T-helper 1 cell treated with Interleukin-12 subunit alpha and Interleukin-12 subunit beta and Interleukin-4 antibody, amounts not matched to agents 30 μg/mL and 1 μg/mL, for 36 hours (primary cell): ENCODE data around the gene WFS1.

Source experiments
- H3K27ac Mint-ChIP-seq: one replicate; pipeline ENCODE4 v1.8.0; 2021; ENCODE audit warnings: mild to moderate bottlenecking, mixed read lengths
- H3K27me3 Mint-ChIP-seq: one replicate; pipeline ENCODE4 v1.8.0; 2021; ENCODE audit warnings: low read depth, mixed read lengths
- H3K36me3 Mint-ChIP-seq: one replicate; pipeline ENCODE4 v1.8.0; 2021; ENCODE audit warnings: low read depth, mixed read lengths
- H3K4me1 Mint-ChIP-seq: one replicate; pipeline ENCODE4 v1.8.0; 2021; ENCODE audit warnings: low read depth, mixed read lengths
- H3K4me3 Mint-ChIP-seq: one replicate; pipeline ENCODE4 v1.8.0; 2021; ENCODE audit warnings: mild to moderate bottlenecking, moderate library complexity, mixed read lengths
- H3K9me3 Mint-ChIP-seq: one replicate; pipeline ENCODE4 v1.8.0; 2021; ENCODE audit warnings: mixed read lengths

Gene WFS1

GRCh38 chr4:6342530-6343293 lies 73.1 kb downstream of the WFS1 start:
- peaks cover 15% of the 10 kb centered on the region for H3K4me1 Mint-ChIP-seq
- no peaks in the 10 kb centered on the region for H3K36me3 Mint-ChIP-seq
- H3K4me3 Mint-ChIP-seq = no peak overlapping the region
- no peak overlapping the region for H3K27ac Mint-ChIP-seq
- peaks cover 25% of the 10 kb centered on the region for H3K27me3 Mint-ChIP-seq
- H3K9me3 Mint-ChIP-seq = no peaks in the 10 kb centered on the region

GRCh38 chr4:6343939-6344408 lies 74.3 kb downstream of the WFS1 start:
- Mint-ChIP-seq H3K27ac (no peak overlapping the region), H3K4me3 (no peak overlapping the region), H3K4me1 (peaks cover 3% of the 10 kb centered on the region), H3K9me3 (no peaks in the 10 kb centered on the region), H3K36me3 (no peaks in the 10 kb centered on the region), H3K27me3 (peaks cover 13% of the 10 kb centered on the region)

- Mint-ChIP-seq H3K27me3 (peaks cover 12% of the 10 kb centered on the region), H3K9me3 (no peaks in the 10 kb centered on the region), H3K4me1 (no peaks in the 10 kb centered on the region), H3K4me3 (no peak overlapping the region), H3K27ac (no peak overlapping the region), H3K36me3 (no peaks in the 10 kb centered on the region)
Measured at GRCh38 chr4:6345096-6345830, 75.6 kb downstream of the WFS1 start.

GRCh38 chr4:6345866-6346265 lies 76.2 kb downstream of the WFS1 start:
- H3K9me3 Mint-ChIP-seq = no peaks in the 10 kb centered on the region

DNA sequence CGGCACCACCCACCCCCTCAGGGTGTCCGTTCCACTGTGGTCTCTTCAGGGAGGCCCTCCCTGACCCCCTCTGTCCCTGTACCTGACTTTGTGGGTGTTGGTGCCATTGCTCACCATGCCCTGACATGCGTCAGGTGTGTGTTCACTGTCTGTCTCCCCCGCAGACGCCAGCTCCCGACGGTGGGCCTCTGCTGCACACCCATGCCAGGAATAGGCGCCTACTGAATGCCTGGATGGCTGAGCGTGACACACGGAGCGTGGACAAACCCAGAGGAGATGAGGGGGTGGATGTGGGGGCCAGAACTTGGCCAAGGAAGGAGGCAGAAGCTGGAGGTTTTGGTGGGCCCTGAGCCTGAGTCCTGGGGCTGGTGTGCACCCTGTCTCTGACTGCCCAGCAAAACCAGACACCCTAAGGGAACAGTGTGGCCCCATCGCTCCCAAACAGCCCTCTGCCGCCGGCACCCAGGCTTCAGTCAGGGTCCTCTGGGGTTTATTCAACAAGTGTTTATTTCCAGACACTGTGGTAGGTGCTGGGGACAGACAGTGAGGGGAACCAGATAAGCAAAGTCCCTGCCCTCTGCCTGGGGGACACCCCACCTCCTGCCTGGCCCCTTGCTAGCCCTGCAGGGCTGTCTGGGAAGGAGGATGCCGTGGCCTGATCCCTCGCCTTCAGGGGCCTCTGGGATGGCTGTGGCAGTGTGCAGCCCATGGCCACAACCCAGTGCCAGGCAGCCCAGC lies 76.9 kb downstream of the WFS1 start:
- no peaks in the 10 kb centered on the region for H3K36me3 Mint-ChIP-seq
- peaks cover 9% of the 10 kb centered on the region for H3K27me3 Mint-ChIP-seq
- H3K9me3 Mint-ChIP-seq = no peaks in the 10 kb centered on the region
- no peak overlapping the region for H3K4me3 Mint-ChIP-seq
- no peak overlapping the region for H3K27ac Mint-ChIP-seq
- no peaks in the 10 kb centered on the region for H3K4me1 Mint-ChIP-seq

More at GRCh38 chr4:6345866-6346265, 76.2 kb downstream of the WFS1 start:
- H3K4me3 Mint-ChIP-seq = no peak overlapping the region
- peaks cover 12% of the 10 kb centered on the region for H3K27me3 Mint-ChIP-seq
- no peaks in the 10 kb centered on the region for H3K36me3 Mint-ChIP-seq
- H3K4me1 Mint-ChIP-seq = no peaks in the 10 kb centered on the region
- no peak overlapping the region for H3K27ac Mint-ChIP-seq

- Mint-ChIP-seq H3K9me3 (no peaks in the 10 kb centered on the region), H3K36me3 (no peaks in the 10 kb centered on the region), H3K4me1 (no peaks in the 10 kb centered on the region), H3K4me3 (no peak overlapping the region), H3K27ac (no peak overlapping the region), H3K27me3 (peaks cover 7% of the 10 kb centered on the region)
Measured at GRCh38 chr4:6347511-6348045, 77.9 kb downstream of the WFS1 start.

DNA sequence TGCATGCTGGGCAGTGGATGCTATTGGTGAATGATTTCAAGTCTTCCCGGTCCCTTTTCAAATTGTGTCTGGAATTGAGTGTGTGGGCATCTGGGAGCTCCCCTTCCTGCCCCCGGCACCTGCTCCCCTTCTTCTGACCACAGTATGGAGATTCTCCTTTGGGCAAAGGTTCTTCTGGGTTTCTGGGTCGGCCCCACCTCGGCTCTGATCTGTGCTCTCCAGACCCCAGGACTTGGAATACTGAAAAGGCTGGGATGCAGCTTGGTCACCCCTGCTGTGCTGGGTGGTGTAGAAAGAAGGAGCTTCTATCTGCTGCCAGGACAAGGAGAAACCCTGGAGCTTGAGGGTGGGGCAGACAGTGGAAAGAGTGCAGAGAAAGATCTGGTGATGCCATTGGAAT lies 78.8 kb downstream of the WFS1 start:
- Mint-ChIP-seq H3K36me3 (no peaks in the 10 kb centered on the region), H3K27me3 (peaks cover 3% of the 10 kb centered on the region), H3K4me3 (no peak overlapping the region), H3K4me1 (no peaks in the 10 kb centered on the region), H3K9me3 (no peaks in the 10 kb centered on the region), H3K27ac (no peak overlapping the region)

DNA sequence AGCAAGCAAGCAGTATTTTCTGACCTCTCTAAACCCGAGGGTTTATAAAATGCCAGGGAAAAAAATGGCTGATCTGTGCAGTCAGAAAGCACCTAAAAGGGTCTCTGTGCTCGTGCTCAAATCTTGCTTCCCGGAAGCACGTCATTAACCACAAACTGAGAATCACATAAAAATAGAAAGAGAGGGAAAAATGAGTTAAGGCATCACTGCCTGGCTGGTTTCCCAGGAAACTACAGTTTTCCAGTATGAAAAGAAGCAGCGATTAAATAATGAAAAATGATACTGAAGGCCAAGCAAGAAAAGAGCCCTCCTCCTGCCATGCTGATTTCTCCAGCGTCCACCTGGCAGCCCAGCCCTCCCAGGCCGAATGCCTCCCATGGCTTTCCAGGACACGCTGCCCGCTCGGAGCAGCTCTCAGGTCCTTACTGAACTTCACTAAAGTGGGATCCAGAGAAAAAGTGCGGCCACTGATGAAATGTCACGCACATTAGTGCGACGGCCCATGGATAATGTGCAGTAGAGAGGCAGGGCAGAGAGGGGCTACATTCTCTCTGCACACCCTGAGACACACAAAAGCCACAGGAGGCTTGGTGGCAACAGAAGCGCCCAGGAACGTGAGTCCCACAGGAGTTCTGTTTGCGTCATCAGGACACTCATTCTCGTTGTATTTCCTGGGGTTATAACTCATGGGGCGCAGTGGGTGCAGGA lies 80.4 kb downstream of the WFS1 start:
- Mint-ChIP-seq H3K27ac (no peak overlapping the region), H3K27me3 (peaks cover 3% of the 10 kb centered on the region), H3K4me3 (no peak overlapping the region), H3K9me3 (no peaks in the 10 kb centered on the region), H3K36me3 (no peaks in the 10 kb centered on the region), H3K4me1 (no peaks in the 10 kb centered on the region)

- no peaks in the 10 kb centered on the region for H3K4me1 Mint-ChIP-seq
- H3K27me3 Mint-ChIP-seq = peaks cover 3% of the 10 kb centered on the region
- H3K9me3 Mint-ChIP-seq = no peaks in the 10 kb centered on the region
- no peak overlapping the region for H3K4me3 Mint-ChIP-seq
- no peaks in the 10 kb centered on the region for H3K36me3 Mint-ChIP-seq
- no peak overlapping the region for H3K27ac Mint-ChIP-seq
Measured at GRCh38 chr4:6350646-6351045, 81.0 kb downstream of the WFS1 start.

- H3K4me3 Mint-ChIP-seq = no peak overlapping the region
- no peaks in the 10 kb centered on the region for H3K4me1 Mint-ChIP-seq
- H3K27me3 Mint-ChIP-seq = no peaks in the 10 kb centered on the region
- no peaks in the 10 kb centered on the region for H3K9me3 Mint-ChIP-seq
- H3K27ac Mint-ChIP-seq = no peak overlapping the region
- no peaks in the 10 kb centered on the region for H3K36me3 Mint-ChIP-seq
Measured at GRCh38 chr4:6351246-6352000, 81.8 kb downstream of the WFS1 start.

DNA sequence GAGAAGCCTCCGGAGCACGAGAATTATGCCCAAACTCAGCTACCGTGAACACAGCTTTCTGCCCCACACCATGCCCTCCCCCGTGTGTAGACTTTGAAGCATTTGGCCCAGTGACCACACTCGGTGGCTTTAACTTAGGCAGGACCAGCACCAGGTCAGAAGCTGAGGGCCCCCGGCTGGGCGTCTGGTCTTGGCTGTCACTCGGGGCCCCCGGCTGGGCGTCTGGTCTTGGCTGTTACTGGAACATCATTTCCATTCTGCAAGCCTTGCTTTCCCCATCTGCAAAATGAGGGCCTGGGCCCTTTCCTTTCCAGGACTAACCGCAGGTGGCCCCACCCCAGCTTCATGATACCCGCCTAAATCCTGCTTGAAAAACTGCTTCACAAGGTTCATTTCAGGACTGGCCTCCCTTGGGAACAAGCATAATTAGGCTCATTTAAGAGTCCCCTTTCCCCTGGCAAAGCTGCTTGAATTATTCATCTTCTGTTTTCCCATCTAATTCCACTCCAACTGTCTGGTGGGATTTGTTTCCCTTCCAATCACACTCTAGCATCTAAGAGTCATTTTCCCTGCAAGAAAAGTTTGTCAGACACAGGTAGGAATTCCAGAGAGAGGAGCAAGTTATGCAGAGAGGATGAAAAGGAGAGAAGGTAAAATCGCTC lies 82.5 kb downstream of the WFS1 start:
- Mint-ChIP-seq H3K4me1 (no peaks in the 10 kb centered on the region), H3K27ac (no peak overlapping the region), H3K9me3 (no peaks in the 10 kb centered on the region), H3K4me3 (no peak overlapping the region), H3K27me3 (no peaks in the 10 kb centered on the region), H3K36me3 (no peaks in the 10 kb centered on the region)
